Caki2 (cell line): ENCODE measurements around the gene LMAN2. TPM values are rescaled to one million over a fixed set of nuclear protein-coding genes. Genes with fewer than 3 reads are reported as not detected.
"Not testable (repeated sequence)": the region's sequence is repeated elsewhere in the genome, so short reads cannot be mapped to it uniquely, and the experiment has no call there.

Source experiments
- DNase-seq: peaks from one replicate; pipeline ENCODE4 v3.0.0-alpha.2; 2015; ENCODE audit warnings: low read depth
- in situ Hi-C: cut with HindIII; loops from 2 replicates; pipeline ENCODE4 v1.10.0; 2016; ENCODE audit warnings: low sequenced_read_pairs, low pct_unique_long_range_greater_than_20kb, mixed read lengths
- total RNA-seq: library from RNA; depleted of rRNA; stranded (reverse); fragments of >200 nt; shearing (Covaris generic); gene quantifications from 2 replicates; pipeline ENCODE4 v1.2.3, GENCODE V29; 2014; ENCODE audit warnings: low replicate concordance

LMAN2 gene
- total RNA-seq, 1 experiment from 2014 or later = 602 TPM

DNA sequence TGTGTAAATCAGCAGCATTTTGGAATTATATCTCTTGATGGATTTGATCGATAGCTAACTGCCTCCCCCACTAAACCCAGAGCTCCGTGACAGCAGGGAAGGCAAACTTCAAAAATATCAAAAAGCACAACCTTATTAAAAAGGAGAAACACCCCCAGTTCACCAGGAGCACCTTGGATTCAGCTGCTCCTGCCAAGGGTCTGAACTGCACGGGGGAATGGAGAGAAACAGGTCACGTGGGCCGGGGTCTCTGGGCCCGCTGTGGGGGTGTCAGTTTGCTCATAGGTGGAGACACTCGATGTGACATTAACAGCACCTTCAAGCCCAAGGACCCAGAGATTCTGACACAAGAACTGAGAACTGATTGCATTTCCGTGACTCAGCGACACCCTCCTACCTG is 31.7 kb upstream of the LMAN2 start:
- in situ Hi-C loops = no loop called here
- no peak for DNase-seq

DNA sequence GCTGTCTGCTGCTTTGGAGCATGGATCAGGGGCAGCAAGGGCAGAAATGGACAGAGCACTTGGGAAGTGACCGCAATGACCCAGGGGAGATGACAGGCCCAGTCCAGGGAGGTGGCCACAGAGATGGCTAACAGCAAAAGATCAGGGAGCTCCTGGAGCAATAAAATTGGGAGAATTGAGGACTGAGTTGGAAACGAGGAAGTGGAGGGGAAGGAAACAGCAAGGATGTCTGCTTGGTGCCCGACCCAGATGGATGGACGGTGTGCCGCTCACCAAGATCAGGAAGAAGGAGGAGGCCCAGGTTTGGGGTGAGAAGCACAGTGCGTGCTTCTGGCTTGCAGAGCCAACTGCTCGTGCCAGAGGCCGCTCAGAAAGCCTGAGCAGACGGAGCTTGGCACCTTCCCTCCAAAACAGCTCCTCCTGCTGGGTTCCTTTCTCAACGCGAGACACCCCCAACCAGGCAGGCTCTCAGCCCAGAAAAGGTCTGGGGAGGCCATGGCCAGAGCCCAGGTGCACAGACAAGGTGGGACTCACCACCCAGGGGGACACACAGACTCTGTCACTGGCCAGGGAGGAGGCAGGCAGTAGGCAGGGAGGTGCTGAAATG is 31.1 kb upstream of the LMAN2 start:
- no peak for DNase-seq

GRCh38 chr5:177380805-177381126 is 29.3 kb upstream of the LMAN2 start:
- in situ Hi-C loops = no loop called here
- DNase-seq = no peak

More for the DNA sequence above, 31.1 kb upstream of the LMAN2 start:
- in situ Hi-C loops = no loop called here

GRCh38 chr5:177378884-177379883 is 27.7 kb upstream of the LMAN2 start:
- in situ Hi-C loops = no loop called here

DNA sequence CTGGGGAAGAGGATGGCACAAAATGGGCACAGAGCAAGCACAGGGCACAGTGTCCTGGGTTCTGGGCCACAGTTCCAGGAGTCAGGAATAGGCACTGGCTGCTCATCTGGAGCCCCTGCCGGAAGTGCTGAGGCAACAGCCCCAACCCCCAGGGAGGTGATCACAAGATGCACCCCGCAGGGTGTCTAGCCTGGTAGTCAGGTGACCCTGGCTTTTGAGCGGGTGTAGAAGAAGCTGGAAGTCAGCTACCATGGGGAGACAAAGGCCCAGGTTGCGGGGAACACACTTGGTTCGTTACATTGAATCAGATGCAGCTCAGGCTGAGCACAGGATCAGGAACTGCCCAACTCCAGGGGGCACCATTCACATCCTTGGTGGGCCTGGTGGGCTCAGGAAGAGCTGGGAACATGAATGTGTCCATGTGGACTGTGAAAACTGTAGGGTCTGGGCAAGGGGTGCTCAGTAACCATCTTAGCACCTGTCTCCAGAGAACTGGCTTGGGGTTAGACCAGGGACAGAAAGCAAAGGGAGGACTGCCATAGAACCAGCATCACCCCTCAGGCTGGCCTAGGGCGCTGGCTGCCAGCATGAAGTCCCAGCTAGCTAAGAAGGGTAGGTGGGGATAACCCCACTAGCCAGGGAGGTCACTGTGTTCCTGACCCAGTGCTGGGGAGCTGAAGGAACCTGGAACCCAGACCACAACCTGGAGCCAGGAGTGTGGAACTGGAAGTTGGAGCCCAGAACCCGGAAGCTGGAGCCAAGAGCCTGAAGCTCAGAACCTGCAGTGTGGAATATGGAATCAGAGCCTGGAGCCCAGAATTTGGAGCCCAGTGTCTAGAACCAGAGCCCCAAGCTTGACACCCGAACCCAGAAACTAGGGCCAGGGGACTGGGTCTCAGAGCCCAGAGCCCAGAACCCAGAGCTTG is 26.6 kb upstream of the LMAN2 start:
- in situ Hi-C loops = no loop called here
- no peak for DNase-seq

More at GRCh38 chr5:177378884-177379883, 27.7 kb upstream of the LMAN2 start:
- DNase-seq = peak; percentile 93

- in situ Hi-C loops = no loop called here
- no peak for DNase-seq
Observed at GRCh38 chr5:177376107-177376506, 24.6 kb upstream of the LMAN2 start.

- in situ Hi-C loops, DNase-seq: not testable (repeated sequence)
Observed at GRCh38 chr5:177375516-177375915, 24.0 kb upstream of the LMAN2 start.

DNA sequence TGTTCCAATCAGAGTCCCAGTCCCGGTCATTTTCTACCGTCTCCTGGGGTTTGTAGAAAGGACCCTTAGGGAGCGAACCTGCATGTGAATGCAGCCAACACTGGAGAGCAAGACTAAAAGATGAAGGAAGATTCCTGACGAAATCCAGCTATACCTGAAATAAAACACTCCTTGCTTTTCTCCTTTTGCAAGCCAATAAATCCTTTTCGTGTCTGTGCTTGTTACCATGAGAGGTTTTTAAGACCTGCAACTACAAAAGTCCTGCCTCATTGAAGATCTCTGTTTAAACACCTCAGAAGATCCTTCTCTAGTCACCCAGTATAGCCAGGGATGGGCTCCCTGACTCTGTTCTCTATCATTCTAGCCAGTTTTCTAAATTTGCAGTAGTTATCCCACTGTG is 22.7 kb upstream of the LMAN2 start:
- in situ Hi-C loops = no loop called here
- DNase-seq = no peak

GRCh38 chr5:177373806-177374205 is 22.3 kb upstream of the LMAN2 start:
- in situ Hi-C loops = no loop called here
- no peak for DNase-seq

DNA sequence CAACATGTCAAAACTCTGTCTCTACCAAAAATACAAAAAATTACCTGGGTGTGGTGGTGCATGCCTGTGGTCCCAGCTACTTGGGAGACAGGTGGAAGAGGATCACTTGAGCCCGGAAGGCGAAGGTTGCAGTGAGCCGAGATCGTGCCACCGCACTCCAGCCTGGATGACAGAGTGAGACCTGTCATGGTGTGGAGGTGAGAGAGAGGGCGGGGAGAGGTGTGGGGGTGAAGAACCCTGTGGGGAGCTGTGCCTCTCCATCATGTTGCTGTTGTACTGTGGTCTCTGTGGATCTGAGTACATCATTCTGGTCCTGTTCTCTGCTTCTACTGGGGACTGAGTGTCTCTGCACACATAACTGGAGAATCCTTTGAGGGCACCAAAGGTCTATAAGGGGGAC is 21.4 kb upstream of the LMAN2 start:
- in situ Hi-C loops = no loop called here
- DNase-seq = no peak

DNA sequence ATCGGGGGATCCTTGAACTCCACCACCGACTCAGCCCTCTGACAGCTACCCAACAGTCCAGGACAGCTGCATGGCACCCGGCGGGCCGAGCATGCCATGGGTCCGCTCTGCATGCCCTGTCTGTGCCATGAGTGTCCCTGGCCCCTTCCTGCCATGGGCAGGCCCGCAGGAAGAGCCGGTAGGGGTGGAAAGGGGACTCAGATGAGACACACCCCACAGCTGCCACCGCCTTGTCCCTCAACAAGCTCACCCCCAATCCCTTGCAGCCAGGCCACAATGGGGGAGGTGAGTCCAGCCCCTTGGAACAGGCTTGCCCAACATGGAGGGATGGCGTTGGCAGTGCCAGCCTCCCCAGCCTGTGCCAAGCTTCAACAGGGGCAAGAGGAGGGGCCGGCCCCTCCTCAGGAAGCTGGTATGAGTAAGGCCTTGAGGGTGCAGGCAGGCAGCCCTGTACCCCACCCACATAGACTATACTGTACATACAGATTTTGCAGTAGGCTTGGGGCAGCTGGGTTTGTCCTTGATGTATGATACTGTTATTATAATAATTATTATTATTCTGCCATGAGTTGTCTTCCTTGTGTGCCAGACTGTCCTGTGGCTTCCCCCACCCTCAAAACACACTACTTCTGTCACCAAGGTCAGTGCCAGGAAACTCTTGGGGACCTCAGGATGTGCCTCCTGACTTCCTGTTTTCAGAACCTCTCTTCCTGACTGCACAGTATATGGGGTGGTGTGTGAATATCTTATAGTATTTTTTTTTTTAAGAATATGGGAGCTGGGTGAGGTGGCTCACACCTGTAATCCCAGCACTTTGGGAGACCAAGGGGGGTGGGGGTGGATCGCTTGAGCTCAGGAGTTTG is 20.8 kb upstream of the LMAN2 start:
- in situ Hi-C loops = no loop called here
- no peak for DNase-seq

GRCh38 chr5:177371120-177372033 is 19.9 kb upstream of the LMAN2 start:
- in situ Hi-C loops = no loop called here

DNA sequence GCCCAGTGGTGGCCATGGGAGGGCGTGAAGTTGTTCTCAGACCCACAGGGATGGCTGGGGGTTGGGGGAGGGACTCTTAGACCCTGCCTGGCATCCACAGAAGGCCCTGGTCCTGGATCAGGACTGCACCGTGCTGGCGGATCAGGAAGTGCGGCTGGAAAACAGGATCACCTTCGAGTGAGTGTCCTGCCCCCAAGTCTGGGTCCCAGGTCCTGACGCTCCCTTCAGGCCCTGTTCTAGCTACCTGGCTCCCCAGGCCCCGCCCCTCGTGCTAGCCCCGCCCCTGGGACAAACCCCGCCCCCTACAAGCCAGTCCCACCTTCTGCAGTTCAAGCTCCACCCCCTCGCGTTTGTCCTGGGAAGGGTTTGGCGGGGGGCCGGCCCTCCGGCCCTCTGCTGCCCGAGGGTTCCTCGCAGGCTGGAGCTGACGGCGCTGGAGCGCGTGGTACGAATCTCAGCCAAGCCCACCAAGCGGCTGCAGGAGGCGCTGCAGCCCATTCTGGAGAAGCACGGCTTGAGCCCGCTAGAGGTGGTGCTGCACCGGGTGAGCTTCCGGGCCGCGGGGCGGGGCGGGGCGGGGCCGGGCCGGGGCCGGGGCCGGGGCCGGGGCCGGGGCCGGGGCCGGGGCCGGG is 19.1 kb upstream of the LMAN2 start:
- peak; percentile 96 for DNase-seq
- in situ Hi-C loops = no loop called here

More at GRCh38 chr5:177371120-177372033, 19.9 kb upstream of the LMAN2 start:
- DNase-seq = no peak

GRCh38 chr5:177369645-177370440 is 18.4 kb upstream of the LMAN2 start:
- no peak for DNase-seq
- in situ Hi-C loops = no loop called here

DNA sequence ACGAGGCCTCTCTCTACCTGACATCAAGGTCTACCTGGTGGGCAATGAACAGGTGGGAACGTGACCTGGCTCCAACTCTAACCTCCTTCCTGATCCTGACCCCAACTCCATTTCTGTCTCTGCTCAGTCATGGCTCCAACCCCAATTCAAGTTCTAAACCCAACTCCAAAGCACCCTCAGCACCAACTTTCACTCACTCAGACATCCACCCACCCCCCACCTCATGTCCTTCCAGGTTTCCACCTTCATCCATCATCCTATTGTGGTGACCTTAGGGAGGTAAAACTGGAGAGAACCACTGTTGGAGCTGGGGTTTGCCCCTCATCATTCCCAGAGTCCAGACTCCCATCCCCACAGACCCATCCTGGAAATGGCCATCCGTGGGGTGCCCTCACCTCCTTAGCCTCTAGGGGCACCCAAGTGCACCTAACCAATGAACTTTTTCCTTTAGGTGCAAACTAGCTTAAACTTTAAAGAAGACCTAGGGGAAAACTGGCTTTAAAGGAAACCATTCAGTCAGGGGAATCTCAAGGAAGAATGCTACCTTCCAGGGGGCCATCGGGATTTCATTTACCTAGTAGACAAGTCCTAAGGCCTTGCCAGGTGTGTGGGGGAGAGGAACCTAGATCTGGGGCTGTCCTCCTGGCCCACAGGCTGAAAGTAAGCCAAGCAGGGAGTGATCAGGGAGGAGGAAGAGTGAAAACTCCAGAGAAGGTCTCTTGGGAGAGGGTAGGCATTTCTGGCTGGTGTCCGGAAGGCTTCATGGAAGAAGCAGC is 17.6 kb upstream of the LMAN2 start:
- no peak for DNase-seq
- in situ Hi-C loops = no loop called here
